GM12878 (cell line): ENCODE results near the gene SLC2A8.

Experiments
- ATF3 ChIP-seq: IDR thresholded peaks from 2 replicates; pipeline ENCODE4 v1.6.1; 2011; ENCODE audit warnings: low read depth, mild to moderate bottlenecking, low read length, moderate library complexity, borderline replicate concordance; ENCODE audit errors: extremely low read depth
- CTCF ChIP-seq, 3 experiments: IDR thresholded peaks in 2 of 3; conservative IDR thresholded peaks in 1 of 3; 2 replicates each; pipeline ENCODE4 v1.5.1; 2011; ENCODE audit warnings: low read depth in 3 of 3, low read length in 3 of 3, mild to moderate bottlenecking in 3 of 3, control low read depth in 2 of 3, moderate library complexity in 2 of 3, inconsistent platforms in 1 of 3, mixed read lengths in 1 of 3; ENCODE audit not compliant: control insufficient read depth in 2 of 3, insufficient read depth in 1 of 3; ENCODE audit errors: extremely low read depth in 1 of 3
- NFXL1 ChIP-seq: fragments of 450-650 bp; IDR thresholded peaks from 2 replicates; pipeline ENCODE4 v1.6.1; 2017; ENCODE audit warnings: antibody characterized with exemption, mild to moderate bottlenecking, borderline replicate concordance
- RCOR1 ChIP-seq: conservative IDR thresholded peaks from 2 replicates; pipeline ENCODE4 v1.6.1; 2012; ENCODE audit warnings: low read depth, low read length, improper control_type of control experiment

GRCh38 chr9:127430415-127430814 lies 33.4 kb downstream of the SLC2A8 start:
- TF ChIP-seq RCOR1 (no peak), CTCF (IDR thresholded peaks at IDR 0.05 in 2 of 3, conservative IDR thresholded peaks at IDR 0.05 in 1 of 3; ENCODE audit: control insufficient read depth in 2 of 3, extremely low read depth in 1 of 3, insufficient read depth in 1 of 3, low read depth in 3 of 3, low read length in 3 of 3) (no peak), ATF3 (no peak), NFXL1 (no peak)
